Hematopoietic multipotent progenitor cell treated with erythropoietin and hydrocortisone succinate and interleukin-3 and kit ligand, for 6 days (in vitro differentiated cells): ENCODE data around the gene UBE2Q1.

Experiments
- DNase-seq: peaks from one replicate; pipeline ENCODE4 v3.0.0-alpha.2; 2015

The UBE2Q1 gene

DNA sequence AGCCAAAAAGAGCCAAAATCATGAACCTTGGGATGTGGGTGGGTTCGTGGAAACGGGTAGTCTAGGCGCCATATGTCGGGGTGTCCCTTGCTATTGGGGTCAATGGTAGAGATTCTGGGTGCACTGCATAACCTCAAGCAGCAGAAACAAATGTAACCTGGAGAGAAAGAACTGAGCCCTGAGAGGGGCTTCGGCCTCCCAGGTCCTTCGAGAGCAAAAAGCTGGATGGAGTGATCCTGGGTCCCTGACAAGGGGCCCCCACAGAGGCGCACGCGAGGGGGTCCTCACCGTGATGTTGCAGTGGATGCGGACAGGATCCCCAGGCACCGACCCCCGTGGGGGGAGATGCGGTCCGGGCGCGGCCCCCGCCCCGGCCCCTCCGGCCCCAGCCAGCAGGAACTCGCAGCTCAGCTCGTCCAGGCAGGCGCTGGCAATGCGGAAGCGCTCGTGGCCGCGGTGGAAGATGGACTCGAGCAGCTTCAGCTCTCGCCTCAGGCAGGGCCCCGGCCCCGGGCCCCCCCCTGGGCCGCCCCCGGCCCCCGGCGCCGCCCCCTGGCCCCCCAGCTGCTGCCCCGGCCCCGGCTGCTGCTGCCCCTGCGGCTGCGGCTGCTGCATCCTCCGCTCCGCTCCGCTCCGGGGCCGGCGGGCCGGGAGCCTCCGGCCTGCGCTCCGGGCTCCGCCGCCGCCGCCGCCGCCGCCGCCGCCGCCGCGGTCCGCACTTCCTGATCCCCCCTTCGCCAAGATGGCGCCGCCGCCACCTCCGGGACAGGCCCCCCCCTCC is at the start of gene UBE2Q1:
UBE2Q1 (minus strand) TSS at position 724 of the 781 bp plus-strand sequence; CDS start at position 615, 109 bp downstream.
- DNase-seq, result peak; percentile 47

DNA sequence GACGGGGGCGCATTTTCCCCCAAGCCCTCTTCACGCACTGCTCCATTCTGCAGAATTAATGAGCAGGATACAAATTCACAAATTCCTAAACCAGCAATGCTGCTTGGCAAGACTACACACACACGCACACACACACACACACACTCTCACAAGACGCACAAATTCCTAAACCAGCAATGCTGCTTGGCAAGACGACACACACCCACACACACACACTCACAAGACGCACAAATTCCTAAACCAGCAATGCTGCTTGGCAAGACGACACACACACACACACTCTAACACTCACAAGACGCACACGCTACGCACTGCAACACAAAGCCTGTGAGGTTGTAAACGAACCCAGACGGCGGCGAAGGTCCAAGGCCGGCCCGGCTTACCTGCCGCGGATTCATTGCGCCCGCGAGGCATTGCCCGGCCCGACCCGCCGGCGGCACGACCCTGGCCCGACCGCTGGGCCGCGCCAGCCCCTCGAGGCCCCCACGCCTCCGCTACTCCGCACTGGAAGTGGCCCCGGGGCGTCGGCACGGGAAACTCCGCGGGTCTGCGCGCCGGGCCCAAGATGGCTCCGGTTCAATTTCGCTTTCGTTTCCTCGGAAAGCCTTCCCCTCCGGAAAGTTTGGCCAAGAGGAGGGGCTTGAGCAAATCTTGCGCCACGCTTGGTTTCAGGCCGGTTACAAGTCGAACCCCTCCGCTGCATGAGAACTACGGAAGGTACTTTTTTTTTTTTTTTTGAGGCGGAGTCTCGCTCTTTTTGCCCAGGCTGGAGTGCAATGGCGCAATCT is 49.3 kb upstream of the UBE2Q1 start, which contains the start of gene ADAR:
ADAR (minus strand) TSS at position 578 of the 788 bp plus-strand sequence; CDS start at position 398, 180 bp downstream.
- DNase-seq, result peak; percentile 97

DNA sequence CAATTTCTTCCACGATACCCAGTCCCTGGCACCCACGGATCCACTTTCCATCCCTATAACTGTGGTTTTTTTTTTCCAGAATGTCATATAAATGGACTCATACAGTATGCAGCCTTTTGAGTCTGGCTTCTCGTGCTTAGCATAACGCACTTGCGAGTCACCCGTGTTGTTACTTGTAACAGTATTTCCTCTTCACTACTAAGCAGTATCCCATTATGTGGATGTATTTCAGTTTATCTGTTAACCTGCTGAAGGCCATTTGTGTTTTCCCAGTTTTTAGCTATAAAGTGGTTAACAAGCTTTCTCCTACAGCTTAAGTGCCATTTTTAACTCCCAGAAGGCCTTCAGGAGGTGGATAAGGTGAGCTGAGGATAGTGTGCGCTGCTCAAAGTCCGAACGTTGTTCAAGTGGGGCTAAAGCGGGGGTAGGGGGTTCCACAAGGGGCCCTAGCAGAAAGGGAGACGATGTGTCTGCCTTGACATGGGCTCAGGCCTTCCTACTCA is 48.7 kb upstream of the UBE2Q1 start:
- peak; percentile 53 for DNase-seq

DNA sequence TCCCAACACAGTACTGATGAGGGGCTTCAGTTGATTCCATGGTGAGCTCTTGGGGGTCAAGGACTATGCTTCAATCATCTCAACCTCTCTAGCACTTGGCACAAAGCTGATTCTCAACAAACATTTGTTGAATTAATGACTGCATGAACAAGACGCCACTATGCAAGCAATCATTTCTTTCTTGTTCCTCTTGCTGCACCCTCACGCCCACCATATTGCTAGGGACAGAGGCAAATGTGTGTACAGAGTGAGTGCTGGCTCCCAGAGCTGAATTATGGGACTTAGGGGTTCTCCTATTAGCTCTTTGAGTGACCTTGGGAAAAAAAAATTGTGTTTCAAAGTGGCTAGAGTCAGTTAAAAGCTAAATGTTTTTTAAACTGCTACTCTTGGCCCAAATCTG is 47.1 kb upstream of the UBE2Q1 start:
- no peak for DNase-seq

DNA sequence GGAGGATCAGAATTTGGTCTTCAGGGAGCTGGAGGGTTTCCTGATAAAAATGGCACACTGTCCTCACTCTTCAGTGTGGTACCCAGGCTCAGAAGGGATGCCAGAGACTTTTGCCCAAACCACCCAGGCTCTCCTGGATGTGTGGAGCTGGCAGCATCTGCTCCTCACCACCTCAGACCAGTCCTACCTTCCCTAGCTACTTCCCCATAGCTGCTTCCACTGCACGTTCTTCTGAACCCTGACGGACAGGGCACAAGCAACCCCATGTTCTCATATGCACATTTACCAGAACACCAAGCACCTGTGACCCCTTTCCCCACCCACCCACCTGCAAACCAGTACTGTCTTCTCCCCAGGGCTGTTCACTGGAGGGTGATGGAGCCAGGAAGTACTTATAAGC is 44.9 kb upstream of the UBE2Q1 start:
- DNase-seq, result no peak

DNA sequence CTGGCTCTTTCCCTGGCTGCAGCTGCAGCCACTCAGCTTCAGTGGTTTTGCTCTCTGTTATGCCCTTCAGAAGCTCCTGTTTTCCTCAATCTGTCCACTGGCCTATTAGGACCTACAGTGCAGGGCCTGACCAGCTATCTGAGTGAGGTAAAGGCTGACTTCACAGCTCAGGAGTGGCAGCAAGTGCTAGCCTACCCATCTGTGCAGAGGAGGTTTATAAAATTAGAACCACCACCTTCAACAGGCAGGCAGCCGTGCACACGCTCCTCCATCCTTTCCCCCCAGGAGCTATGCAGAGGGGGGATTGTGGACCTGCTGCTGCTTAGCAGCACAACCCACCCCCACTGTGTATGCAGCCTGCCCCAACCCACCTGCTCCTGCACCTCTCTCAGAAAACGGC is 41.2 kb upstream of the UBE2Q1 start:
- DNase-seq, result no peak

DNA sequence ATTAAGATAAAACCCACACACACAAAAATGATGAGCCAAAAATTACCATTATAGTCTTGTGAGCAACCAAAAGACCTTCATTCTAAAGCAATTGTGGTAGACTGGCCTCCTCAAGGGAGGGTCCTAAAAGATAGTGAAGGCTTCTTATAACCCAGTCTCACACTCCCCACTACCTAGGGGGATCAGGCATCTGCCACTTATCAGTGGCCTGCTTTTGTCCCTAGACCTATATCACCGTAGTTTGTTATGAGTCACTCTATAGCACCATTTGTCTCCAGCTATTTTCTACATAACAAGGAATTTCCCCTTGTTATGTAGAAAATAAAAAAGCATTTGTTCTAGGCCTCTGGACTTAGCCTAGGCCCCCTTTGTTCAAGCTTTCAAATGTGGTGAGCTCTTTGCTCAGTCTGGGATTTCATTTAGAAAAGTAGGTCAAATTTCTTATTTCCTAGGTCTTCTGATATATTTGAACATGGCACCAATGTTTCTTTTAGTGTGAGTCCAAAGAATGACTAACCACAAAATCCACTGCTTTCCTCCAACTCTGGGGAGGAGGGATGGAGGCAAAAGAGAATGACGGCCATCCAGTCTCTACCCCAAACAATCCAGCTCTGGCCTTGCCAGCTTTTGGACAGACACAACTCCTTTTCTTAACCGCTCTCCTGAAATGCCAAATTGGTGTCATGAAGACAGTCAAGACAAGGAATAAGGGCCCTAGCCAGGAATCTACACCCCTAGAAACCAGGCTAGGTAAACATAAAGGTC is 40.6 kb upstream of the UBE2Q1 start:
- DNase-seq, result no peak

DNA sequence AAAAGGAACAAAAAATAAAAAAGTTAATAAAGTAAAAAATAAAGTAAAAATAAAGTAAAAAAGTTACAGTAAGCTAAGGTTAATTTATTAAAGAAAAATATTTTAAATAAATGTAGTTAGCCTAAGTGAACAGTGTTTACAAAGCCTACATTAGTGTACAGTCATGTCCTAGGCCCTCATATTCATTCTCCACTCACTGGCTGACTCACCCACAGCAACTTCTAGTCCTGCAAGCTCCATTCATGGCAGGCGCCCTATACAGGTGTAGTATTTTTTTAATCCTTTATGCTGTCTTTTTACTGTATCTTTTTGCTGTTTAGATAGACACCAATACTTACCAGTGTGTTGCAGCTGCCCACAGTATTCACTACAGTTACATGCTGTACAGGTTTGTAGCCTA is 37.2 kb upstream of the UBE2Q1 start:
- no peak for DNase-seq

DNA sequence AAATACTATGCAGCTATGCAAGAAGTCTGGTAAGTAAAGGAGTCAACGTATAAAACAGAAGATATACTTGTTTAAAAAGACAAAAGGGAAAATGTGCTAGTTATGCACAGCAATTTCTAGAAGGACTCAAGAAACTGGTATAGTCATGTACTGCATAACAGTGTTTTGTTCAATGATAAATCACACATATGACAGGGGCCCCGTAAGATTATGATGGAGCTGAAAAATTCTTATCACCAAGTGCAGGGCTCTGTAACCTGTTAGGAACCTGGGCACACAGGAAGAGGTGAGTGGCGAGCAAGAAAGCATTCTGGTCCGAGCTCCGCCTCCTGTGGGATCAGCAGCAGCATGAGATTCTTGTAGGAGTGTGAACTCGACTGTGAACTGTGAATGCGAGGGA is 36.3 kb upstream of the UBE2Q1 start:
- no peak for DNase-seq

DNA sequence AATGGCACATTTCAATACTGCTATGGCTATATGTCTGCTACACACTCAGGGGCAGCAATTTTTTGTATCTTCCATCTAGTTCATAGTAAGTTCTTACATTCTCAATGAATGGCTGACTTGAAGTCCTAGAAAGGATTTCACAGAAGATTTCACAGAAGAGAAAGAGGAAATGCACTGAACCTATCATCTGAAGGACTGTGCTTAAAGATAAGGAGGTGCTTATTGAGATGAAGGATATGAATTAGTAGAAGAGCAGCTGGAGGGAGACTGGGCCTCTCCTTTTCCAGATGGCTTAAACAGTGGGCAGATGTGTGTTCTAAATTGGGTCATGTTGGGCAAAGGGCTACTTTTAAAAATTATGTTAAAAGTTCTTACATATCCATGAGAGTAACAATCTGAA is 34.9 kb upstream of the UBE2Q1 start:
- peak; percentile 68 for DNase-seq

DNA sequence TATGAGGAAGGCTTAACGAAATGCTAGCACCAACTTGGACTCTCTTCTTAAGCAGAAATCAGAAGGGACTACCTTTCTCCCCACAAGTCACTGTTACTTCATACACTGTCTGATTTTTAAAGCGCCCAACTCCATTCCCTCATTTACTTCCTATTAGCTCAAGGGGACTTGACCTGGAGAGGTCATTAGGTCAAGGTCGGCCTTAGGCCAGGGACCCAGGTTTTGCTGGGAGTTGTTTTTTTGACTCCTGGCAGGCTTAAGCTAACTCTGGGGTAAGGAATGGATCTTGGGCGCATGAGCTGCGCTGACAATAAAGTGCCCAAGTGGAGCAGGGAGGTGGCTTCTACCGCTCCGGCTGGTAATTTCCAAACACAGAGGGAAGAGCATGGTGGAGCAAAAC is 32.7 kb upstream of the UBE2Q1 start:
- no peak for DNase-seq

DNA sequence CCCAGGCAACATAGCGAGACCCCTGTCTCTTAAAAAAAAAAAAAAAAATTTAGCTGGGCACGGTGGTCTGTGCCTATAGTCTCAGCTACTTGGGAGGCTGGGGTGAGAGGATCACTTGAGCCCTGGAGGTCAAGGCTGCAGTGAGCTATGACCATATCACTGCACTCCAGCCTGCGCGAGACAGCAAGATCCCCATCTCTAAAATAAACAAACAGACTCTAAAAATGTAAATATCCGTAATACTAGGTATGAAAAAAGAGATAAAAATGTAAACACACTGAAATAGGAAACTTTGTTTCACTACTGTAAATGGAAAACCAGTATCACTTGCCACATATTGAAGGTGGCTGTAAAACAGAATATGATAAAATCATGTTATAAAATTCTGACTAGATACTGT is 32.3 kb upstream of the UBE2Q1 start:
- DNase-seq, result no peak

DNA sequence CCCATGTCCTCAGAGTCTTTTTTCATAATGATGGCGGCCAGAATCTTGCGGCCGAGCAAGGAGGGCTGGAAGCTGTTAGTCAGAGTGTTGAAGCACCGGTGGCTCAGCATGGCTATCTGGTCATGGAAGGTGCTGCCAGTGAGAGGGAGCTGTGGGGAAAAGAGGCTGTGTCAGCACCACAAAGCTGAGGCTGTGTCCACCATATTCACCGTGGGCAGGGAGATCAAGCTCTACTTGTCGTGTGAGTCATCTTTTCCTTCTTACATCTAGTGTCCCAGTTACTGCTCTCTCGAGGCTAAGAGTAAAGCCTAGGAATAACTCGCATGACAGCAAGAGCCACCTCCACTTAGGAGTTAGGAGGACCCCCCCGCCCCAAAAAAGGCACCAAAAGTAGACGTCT is 31.3 kb upstream of the UBE2Q1 start:
- DNase-seq, result no peak

DNA sequence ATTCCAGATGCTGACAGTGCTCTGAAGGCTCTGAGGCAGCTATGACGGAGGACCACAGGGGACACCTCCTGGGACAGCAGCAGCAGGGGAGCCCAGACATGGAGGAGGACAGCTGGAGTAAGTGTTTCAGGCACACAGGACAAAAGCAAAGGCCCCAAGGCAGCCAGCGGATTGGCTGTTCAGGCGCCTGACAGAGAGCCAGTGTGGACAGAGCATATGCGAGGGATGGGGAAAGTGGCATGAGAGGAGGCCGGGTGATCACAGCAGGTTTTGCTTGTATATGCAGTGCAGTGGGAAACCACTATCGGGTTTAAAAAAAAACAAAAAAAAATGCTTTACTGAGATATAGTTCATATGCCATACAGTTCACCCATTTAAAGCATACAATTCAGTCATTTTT is 28.2 kb upstream of the UBE2Q1 start:
- no peak for DNase-seq

DNA sequence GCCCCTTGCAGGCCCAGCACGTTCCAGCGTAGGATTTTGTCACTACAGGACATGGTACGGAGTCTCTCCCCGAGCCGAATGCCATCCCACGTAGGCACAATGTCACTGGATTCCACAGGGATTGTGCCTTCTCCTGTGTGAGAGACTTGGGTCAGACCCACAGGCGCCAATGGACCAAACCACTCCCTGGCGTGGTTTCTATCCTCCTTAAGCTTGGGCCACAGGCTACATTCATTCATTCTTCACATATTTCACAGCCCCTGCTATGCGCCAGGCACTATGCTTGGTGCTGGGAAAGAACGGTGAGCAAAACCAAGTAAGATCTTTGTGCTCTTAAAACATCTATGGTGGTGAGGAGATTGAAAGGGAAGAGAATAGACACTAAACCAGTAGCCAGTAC is 27.8 kb upstream of the UBE2Q1 start:
- DNase-seq, result no peak

DNA sequence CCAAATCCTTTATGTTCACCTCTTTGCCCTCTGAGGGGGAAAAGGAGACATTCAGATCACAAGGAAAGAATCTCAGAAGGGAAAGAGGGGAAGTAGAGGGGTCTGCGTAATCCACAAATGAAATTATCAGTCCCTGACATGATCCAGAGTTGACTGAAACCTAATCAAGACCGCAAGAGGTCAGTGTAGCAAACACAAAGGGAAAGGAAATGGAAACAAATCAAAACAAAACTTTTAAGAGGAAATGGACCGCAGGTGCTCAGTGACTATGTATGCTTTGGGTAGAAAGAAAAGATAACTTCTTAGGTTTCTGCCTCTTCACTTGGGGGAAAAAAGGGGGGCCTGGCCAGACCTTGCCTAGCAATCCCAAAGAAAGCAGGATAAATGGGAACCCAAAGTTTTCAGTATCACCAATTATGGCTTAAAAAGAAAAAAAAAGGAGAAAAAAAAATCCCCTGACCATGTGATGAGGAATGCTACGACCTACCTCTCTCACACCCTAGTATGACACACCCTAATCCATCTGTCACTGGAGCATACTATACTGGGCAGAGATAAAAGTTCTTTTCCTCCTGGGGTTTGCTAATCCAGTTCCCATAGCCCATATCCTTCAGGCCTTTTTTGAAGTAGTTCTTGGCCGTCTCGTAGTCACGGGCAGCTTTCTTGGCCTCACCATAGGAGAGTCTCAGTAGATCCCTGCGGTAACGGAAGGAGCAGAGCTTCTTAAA is 26.0 kb upstream of the UBE2Q1 start:
- no peak for DNase-seq

DNA sequence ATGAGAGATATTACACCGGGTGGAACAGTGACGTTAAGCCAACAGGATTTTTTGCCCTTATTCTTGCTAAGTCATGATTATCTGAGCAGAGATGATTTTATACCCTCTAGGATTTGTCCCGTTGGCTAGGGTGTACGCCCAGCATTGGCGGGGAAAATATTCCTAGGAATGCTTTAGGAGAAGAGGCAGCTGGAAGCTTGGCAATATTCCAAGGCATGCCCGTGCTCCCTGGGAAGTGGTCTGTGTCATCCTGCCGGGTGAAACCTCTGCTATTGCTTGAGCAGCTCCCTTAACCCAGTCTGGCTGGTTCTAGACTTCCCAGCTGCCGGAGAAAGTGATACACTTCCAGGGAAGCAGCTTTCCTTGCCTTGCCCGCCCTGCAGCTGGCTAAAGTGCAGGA is 25.3 kb upstream of the UBE2Q1 start:
- no peak for DNase-seq

DNA sequence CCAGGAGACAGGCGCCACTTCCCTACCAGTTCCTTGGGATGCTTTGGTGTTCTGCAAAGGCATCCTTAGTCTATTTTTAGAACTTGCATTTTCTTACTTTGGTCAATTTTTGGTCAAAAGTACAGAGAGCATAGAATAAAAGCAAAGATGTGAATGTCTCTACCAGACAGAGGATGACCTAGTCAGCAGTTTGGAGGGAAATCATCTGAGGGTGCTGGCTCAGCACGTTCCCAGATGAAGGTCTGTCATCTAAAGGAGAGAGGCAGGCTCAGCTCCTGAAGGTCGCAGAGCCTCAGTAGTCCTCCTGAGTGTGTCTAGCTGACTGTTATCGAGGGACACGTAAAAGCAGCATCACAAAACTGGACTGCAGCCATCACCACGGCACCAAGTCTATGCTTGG is 24.4 kb upstream of the UBE2Q1 start:
- DNase-seq, result no peak

DNA sequence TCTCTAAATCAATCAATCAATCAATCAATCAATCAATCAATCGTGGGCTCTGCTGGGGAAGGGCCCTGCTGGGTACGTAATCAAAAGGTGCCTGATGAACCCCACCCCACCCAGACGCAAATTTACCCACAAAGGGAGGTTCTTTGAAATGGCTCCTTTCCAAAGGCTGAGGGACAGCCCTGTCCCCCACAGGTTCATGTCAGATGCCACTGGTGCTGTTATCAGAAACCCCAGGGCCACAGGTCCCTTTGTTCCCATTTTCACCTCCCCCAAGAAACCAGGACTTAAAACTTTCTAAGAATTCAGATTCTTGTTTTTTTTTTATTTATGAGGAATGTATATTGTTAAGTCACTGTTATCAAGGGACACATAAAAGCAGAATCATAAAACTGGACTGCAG is 23.3 kb upstream of the UBE2Q1 start:
- DNase-seq, result peak; percentile 68

DNA sequence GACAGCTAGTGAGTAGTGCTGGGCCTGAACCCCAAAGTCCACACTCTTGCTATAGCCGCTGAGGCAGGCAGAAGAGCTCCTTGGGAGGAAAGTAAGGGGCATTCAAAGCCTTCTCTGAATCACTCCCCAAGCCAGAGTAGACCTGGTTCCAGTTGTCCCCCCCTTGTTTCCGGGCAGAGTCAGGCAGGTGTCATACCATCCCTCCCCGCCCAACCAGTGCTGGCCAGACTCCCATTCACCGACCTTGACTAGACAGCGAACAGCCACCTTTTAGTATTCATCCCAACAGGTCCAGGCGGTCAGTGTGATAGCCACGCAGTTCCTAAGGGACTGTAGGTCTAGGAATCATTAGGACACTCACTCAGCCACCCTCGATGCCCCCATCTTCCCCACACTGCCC is 20.9 kb upstream of the UBE2Q1 start:
- DNase-seq, result no peak

DNA sequence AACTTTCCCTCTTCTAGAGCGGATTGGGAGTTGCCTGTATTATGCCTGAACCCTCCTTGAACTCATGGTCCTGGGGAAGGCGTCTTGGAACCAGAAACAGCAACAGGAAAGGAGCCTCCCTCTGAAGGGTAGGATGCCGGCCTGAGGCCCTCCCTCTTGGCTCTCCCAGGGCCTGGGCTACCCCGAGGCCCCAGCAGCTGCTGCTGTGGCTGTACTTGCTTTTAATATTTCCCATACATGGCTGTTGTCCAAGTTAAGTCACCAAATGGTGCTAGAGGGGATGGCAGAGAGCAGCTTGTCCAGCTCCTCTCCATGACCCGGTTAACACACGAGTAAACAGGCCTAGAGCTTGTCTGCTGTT is 19.6 kb upstream of the UBE2Q1 start:
- no peak for DNase-seq

DNA sequence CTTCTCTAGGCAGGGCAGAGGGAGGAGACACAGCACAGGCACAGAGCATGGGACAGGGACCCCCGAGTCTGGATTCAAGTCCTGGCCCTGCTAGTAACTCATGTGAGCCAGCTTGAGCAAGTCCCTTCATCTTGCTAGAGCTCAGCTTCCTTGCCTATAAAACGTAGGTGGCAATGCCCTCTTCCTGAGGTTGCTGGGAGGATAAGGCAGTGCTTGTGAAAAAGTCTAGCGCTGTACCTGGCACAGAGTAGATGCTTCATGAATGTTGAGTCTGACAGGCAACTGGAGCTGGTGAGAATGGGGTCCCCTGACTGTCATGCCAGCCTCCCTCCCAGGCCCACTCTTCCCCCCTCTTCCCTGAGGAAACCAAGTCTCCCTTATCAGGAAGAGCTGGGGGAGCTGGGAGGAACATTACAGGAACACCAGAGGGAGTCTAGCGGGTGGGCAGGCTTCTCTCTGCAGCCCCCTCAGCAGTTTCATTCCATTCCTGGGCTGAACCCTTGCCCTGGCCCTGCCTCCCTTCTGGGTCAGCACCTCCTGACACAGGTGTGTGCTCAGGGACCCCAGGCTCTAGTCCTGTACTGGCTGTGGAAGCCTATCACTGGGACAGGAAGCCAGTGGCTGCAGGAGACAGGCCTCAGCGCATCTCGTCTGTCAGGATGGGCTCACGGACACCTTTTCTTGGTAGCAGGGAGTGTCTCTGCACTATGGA is 19.0 kb upstream of the UBE2Q1 start:
- DNase-seq, result no peak
